ENCODE measurements around the gene HERC2.

The HERC2 gene

DNA sequence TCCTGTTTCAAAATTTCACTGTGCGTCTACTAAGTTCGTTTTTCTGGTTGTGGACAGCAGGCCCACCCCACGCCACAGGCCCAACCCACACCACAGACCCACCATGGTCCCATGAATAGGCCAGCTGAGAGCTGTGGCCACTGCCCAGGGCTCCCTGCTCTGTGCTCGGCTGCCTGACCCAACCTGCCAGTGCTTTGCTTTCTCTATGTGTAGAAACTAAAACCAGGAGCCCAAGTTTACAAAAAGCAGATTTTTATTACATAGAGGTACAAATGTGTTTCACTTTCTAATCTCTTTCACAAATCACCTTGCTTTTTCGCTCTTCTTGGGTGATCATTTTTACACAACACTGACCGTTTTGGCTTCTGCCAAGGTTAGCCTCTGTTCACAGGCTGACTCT is 69.1 kb downstream of the HERC2 start:
- TF ChIP-seq, protein P1, sequence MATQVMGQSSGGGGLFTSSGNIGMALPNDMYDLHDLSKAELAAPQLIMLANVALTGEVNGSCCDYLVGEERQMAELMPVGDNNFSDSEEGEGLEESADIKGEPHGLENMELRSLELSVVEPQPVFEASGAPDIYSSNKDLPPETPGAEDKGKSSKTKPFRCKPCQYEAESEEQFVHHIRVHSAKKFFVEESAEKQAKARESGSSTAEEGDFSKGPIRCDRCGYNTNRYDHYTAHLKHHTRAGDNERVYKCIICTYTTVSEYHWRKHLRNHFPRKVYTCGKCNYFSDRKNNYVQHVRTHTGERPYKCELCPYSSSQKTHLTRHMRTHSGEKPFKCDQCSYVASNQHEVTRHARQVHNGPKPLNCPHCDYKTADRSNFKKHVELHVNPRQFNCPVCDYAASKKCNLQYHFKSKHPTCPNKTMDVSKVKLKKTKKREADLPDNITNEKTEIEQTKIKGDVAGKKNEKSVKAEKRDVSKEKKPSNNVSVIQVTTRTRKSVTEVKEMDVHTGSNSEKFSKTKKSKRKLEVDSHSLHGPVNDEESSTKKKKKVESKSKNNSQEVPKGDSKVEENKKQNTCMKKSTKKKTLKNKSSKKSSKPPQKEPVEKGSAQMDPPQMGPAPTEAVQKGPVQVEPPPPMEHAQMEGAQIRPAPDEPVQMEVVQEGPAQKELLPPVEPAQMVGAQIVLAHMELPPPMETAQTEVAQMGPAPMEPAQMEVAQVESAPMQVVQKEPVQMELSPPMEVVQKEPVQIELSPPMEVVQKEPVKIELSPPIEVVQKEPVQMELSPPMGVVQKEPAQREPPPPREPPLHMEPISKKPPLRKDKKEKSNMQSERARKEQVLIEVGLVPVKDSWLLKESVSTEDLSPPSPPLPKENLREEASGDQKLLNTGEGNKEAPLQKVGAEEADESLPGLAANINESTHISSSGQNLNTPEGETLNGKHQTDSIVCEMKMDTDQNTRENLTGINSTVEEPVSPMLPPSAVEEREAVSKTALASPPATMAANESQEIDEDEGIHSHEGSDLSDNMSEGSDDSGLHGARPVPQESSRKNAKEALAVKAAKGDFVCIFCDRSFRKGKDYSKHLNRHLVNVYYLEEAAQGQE (IDR thresholded peaks at IDR 0.05; ENCODE audit: insufficient read depth in 1 of 2, low read depth in 2 of 2, low read length in 2 of 2) = no peak
- TF ChIP-seq FOXP2 (optimal IDR thresholded peaks at IDR 0.05; ENCODE audit: borderline replicate concordance, extremely low read depth, extremely low read length, insufficient read depth) = no peak
- TF ChIP-seq TAF1 (IDR thresholded peaks at IDR 0.05; ENCODE audit: borderline replicate concordance, insufficient read depth, low read length) = no peak
- TF ChIP-seq SIN3A (IDR thresholded peaks at IDR 0.05; ENCODE audit: borderline replicate concordance, insufficient read depth, low read length) = no peak
- no peak for TF ChIP-seq POLR2AphosphoS5 (IDR thresholded peaks at IDR 0.05; ENCODE audit: low read depth, low read length)

DNA sequence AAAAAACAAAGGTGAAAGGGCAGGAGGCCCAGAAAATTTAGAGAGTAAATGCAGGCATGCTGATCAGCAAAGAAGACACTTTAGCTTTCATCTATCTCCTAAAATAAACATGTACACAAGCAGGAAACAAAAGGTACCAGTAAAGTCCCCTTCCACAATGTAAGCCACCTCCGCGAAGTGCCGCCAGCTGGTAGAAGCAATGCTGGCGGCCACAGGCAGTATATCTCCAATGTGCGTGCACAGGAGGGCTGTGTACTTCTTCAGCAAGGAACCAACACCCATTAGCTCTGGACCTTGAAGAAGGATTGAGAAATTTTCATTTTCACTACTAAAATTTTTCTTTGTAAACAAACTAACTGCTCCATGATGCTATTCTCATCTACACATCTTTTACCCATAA is 75.4 kb downstream of the HERC2 start:
- TF ChIP-seq, protein P1 (IDR thresholded peaks at IDR 0.05; ENCODE audit: insufficient read depth in 1 of 2, low read depth in 2 of 2, low read length in 2 of 2) = no peak
- TF ChIP-seq SIN3A (IDR thresholded peaks at IDR 0.05; ENCODE audit: borderline replicate concordance, insufficient read depth, low read length) = no peak
- no peak for TF ChIP-seq FOXP2 (optimal IDR thresholded peaks at IDR 0.05; ENCODE audit: borderline replicate concordance, extremely low read depth, extremely low read length, insufficient read depth)
- no peak for TF ChIP-seq POLR2AphosphoS5 (IDR thresholded peaks at IDR 0.05; ENCODE audit: low read depth, low read length)
- TF ChIP-seq TAF1 (IDR thresholded peaks at IDR 0.05; ENCODE audit: borderline replicate concordance, insufficient read depth, low read length) = no peak

DNA sequence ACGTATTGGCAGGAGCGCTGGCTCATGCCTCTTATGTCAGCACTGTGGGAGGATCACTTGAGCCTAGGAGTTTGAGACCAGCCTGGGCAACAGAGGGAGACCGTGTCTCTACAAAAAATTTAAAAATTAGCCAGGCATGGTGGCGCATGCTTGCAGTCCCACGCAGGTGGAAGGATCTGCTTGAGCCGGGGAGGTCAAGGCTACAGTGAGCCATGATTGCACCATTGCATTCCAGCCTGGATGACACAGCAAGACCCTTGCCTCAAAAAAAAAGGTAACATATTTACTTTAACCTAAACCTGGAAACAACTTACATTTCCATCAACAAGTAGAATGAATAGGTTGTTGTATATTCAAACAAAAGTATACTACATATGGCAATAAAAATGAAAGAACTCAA is 78.1 kb downstream of the HERC2 start:
- no peak for TF ChIP-seq POLR2AphosphoS5 (IDR thresholded peaks at IDR 0.05; ENCODE audit: low read depth, low read length)
- TF ChIP-seq, protein P1 (IDR thresholded peaks at IDR 0.05; ENCODE audit: insufficient read depth in 1 of 2, low read depth in 2 of 2, low read length in 2 of 2) = no peak
- TF ChIP-seq TAF1 (IDR thresholded peaks at IDR 0.05; ENCODE audit: borderline replicate concordance, insufficient read depth, low read length) = no peak
- TF ChIP-seq FOXP2 (optimal IDR thresholded peaks at IDR 0.05; ENCODE audit: borderline replicate concordance, extremely low read depth, extremely low read length, insufficient read depth) = no peak
- TF ChIP-seq SIN3A (IDR thresholded peaks at IDR 0.05; ENCODE audit: borderline replicate concordance, insufficient read depth, low read length) = no peak

DNA sequence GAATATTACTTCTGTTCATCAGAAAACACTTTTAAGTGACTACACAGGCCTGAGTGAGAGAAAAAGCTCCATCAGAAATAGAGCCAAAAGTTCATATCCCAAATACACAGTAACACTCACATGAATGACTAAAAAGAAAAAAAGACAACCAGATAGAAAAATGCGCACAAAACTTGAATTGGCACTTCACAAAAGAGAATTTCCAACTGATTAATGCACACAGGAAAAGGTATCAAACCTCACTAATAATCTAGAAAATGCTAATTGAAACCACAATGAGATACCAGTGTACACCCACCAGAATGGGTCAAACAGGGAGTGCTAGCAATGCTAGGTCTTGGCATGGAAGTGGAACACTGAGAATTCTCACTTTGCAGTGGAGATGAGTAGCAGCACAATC is 78.6 kb downstream of the HERC2 start:
- TF ChIP-seq POLR2AphosphoS5 (IDR thresholded peaks at IDR 0.05; ENCODE audit: low read depth, low read length) = no peak

DNA sequence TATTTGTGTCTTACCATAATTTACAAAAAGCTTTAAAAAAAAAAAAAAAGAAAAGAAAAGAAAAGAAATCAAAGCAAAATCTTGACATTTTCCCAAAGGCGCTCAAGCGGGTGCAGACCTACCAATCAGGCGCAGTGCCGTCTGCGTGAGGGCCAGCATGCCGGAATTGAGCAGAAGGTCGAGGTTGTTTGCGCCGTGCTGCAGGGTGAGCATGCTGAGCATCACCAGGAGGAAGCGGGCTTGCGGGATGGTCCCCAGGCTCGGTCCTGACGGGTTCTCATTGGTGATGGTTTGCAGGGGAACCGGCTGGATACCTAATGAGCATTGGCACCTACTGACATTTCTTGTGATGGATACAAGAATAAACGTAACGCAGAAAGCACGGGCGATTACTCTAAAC is 93.9 kb downstream of the HERC2 start:
- TF ChIP-seq, protein P1 (IDR thresholded peaks at IDR 0.05; ENCODE audit: insufficient read depth in 1 of 2, low read depth in 2 of 2, low read length in 2 of 2) = no peak
- TF ChIP-seq TAF1 (IDR thresholded peaks at IDR 0.05; ENCODE audit: borderline replicate concordance, insufficient read depth, low read length) (no peak), POLR2AphosphoS5 (IDR thresholded peaks at IDR 0.05; ENCODE audit: low read depth, low read length) (no peak), FOXP2 (optimal IDR thresholded peaks at IDR 0.05; ENCODE audit: borderline replicate concordance, extremely low read depth, extremely low read length, insufficient read depth) (no peak), SIN3A (IDR thresholded peaks at IDR 0.05; ENCODE audit: borderline replicate concordance, insufficient read depth, low read length) (no peak)

All from PFSK-1 (cell line).